Measurements from ENCODE around the gene FBXW11.

- TF ChIP-seq, protein P1, sequence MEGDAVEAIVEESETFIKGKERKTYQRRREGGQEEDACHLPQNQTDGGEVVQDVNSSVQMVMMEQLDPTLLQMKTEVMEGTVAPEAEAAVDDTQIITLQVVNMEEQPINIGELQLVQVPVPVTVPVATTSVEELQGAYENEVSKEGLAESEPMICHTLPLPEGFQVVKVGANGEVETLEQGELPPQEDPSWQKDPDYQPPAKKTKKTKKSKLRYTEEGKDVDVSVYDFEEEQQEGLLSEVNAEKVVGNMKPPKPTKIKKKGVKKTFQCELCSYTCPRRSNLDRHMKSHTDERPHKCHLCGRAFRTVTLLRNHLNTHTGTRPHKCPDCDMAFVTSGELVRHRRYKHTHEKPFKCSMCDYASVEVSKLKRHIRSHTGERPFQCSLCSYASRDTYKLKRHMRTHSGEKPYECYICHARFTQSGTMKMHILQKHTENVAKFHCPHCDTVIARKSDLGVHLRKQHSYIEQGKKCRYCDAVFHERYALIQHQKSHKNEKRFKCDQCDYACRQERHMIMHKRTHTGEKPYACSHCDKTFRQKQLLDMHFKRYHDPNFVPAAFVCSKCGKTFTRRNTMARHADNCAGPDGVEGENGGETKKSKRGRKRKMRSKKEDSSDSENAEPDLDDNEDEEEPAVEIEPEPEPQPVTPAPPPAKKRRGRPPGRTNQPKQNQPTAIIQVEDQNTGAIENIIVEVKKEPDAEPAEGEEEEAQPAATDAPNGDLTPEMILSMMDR (conservative IDR thresholded peaks at IDR 0.05; ENCODE audit: low read length) = no peak
- TF ChIP-seq EZH2phosphoT487 (IDR thresholded peaks at IDR 0.05; ENCODE audit: borderline replicate concordance) = no peak
Observed at GRCh38 chr5:171851251-171851650, 155.2 kb downstream of the FBXW11 start.

Measured in Loucy (cell line).